ENCODE results near the gene PLA2G5.

DNA sequence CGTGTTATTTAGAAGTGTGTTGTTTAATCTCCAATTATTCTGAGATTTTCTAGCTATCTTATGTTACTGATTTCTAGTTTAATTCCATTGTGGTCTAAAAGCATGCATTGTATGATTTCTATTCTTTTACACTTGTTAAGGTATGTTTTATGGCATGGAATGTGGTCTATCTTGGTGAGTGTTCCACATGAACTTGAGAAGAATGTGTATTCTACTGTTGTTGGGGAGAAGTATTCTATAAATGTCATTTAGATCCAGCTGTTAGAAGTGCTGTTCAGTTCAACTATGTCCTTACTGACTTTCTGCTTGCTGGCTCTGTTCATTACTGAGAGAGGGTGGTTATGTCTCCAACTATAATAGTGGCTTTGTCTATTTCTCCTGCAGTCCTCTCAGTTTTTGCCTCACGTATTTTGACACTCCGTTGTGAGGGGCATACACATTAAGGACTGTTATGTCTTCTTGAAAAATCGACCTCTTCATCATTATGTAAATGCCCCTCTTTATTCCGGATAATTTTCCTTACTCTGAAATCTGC is 12.0 kb upstream of the PLA2G5 start:
- TF ChIP-seq, protein P1, sequence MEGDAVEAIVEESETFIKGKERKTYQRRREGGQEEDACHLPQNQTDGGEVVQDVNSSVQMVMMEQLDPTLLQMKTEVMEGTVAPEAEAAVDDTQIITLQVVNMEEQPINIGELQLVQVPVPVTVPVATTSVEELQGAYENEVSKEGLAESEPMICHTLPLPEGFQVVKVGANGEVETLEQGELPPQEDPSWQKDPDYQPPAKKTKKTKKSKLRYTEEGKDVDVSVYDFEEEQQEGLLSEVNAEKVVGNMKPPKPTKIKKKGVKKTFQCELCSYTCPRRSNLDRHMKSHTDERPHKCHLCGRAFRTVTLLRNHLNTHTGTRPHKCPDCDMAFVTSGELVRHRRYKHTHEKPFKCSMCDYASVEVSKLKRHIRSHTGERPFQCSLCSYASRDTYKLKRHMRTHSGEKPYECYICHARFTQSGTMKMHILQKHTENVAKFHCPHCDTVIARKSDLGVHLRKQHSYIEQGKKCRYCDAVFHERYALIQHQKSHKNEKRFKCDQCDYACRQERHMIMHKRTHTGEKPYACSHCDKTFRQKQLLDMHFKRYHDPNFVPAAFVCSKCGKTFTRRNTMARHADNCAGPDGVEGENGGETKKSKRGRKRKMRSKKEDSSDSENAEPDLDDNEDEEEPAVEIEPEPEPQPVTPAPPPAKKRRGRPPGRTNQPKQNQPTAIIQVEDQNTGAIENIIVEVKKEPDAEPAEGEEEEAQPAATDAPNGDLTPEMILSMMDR (IDR thresholded peaks at IDR 0.05), result no peak
- TF ChIP-seq POLR2AphosphoS5 (IDR thresholded peaks at IDR 0.05), result no peak
